ENCODE data around the gene COLEC11. TPM values are rescaled to one million over a fixed set of nuclear protein-coding genes. Genes with fewer than 3 reads are reported as not detected.

COLEC11 gene
- total RNA-seq, 1 experiment from 2014 or later = not detected

DNA sequence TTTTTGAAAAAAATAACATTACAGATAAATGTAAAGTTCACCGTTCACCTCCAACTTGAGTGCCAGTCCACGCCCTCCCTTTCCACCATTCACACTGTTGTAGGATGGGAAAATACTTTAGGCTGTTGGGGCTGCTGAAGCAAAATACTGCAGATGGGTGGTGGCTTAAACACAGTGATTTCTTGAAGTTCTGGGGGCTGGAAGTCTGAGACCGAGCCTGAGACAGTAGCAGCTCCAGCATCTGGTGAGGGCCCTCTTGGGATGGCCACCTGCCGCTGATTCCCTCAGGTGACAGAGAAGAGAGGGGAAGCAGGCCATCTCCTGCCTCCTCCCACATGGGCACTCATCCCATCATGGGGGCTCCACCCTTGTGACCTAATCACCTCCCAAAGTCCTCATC, 80.8 kb downstream of the COLEC11 start:
- TF ChIP-seq, protein P1, sequence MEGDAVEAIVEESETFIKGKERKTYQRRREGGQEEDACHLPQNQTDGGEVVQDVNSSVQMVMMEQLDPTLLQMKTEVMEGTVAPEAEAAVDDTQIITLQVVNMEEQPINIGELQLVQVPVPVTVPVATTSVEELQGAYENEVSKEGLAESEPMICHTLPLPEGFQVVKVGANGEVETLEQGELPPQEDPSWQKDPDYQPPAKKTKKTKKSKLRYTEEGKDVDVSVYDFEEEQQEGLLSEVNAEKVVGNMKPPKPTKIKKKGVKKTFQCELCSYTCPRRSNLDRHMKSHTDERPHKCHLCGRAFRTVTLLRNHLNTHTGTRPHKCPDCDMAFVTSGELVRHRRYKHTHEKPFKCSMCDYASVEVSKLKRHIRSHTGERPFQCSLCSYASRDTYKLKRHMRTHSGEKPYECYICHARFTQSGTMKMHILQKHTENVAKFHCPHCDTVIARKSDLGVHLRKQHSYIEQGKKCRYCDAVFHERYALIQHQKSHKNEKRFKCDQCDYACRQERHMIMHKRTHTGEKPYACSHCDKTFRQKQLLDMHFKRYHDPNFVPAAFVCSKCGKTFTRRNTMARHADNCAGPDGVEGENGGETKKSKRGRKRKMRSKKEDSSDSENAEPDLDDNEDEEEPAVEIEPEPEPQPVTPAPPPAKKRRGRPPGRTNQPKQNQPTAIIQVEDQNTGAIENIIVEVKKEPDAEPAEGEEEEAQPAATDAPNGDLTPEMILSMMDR (IDR thresholded peaks at IDR 0.05; ENCODE audit: unreplicated experiment) = no peak
- H3K4me3 Mint-ChIP-seq (ENCODE audit: low read depth, unreplicated experiment) = no peak overlapping the region
- CTCF ChIA-PET = no interaction called here
- intact Hi-C loops (cut with micrococcal nuclease; ENCODE audit: unreplicated experiment) = no loop called here
- no peaks in the 10 kb centered on the region for H3K4me1 Mint-ChIP-seq (ENCODE audit: low read depth, unreplicated experiment)
- no TSS peak for BruUV-seq (replicated peaks)
- DNase-seq = no peak
- H3K27me3 Mint-ChIP-seq (ENCODE audit: unreplicated experiment) = peaks cover 52% of the 10 kb centered on the region
- no peaks in the 10 kb centered on the region for H3K9me3 Mint-ChIP-seq (ENCODE audit: low read depth, unreplicated experiment)
- no peak overlapping the region for H3K27ac Mint-ChIP-seq (ENCODE audit: unreplicated experiment)
- H3K36me3 Mint-ChIP-seq (ENCODE audit: insufficient read depth, unreplicated experiment) = no peaks in the 10 kb centered on the region

DNA sequence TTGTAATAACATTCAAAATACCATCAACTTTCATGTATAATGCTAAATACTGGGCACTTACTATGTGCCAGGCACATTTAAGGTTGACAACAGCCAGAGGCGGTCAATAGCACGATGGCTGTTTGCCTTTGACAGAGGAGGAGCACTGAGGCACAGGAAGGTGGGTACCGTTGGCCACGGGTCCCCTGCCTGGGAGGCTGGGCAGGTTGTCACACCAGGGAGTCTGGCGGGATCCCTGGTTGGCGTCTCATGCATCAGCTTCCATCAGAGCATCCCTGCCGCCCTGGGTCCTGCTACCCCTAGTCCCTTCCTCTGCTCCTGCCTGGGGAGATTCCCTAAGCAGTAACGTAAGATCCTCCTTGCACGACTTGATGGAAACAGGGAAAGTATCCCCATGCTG, 82.5 kb downstream of the COLEC11 start:
- intact Hi-C loops (cut with micrococcal nuclease; ENCODE audit: unreplicated experiment) = no loop called here
- no peak overlapping the region for H3K27ac Mint-ChIP-seq (ENCODE audit: unreplicated experiment)
- DNase-seq = no peak
- no peaks in the 10 kb centered on the region for H3K9me3 Mint-ChIP-seq (ENCODE audit: low read depth, unreplicated experiment)
- no TSS peak for BruUV-seq (replicated peaks)
- CTCF ChIA-PET = no interaction called here
- peaks cover 52% of the 10 kb centered on the region for H3K27me3 Mint-ChIP-seq (ENCODE audit: unreplicated experiment)
- no peak overlapping the region for H3K4me3 Mint-ChIP-seq (ENCODE audit: low read depth, unreplicated experiment)
- no peaks in the 10 kb centered on the region for H3K4me1 Mint-ChIP-seq (ENCODE audit: low read depth, unreplicated experiment)
- H3K36me3 Mint-ChIP-seq (ENCODE audit: insufficient read depth, unreplicated experiment) = no peaks in the 10 kb centered on the region
- TF ChIP-seq, protein P1 (IDR thresholded peaks at IDR 0.05; ENCODE audit: unreplicated experiment) = no peak

DNA sequence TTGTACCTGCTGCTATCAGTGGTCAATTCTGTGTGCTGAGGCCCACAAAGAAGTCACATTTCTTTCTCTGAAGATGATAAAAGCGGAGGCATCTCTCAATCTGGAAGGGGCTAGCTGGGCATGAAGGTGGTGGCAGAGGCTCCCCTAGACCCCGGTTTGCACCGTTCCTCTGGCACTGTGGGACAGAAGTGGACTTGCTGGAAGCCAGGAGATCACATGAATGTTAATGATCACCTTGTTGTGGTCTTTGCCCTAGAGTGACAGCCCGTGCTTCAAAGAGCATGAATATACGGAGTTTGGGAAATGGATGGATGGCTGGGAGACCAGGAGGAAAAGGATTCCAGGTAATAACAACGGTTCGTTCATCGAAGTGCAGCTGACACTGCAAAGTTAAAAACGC, 83.3 kb downstream of the COLEC11 start:
- CTCF ChIA-PET = no interaction called here
- BruUV-seq (replicated peaks) = no TSS peak
- no peaks in the 10 kb centered on the region for H3K36me3 Mint-ChIP-seq (ENCODE audit: insufficient read depth, unreplicated experiment)
- intact Hi-C loops (cut with micrococcal nuclease; ENCODE audit: unreplicated experiment) = no loop called here
- H3K4me3 Mint-ChIP-seq (ENCODE audit: low read depth, unreplicated experiment) = no peak overlapping the region
- no peaks in the 10 kb centered on the region for H3K9me3 Mint-ChIP-seq (ENCODE audit: low read depth, unreplicated experiment)
- TF ChIP-seq, protein P1 (IDR thresholded peaks at IDR 0.05; ENCODE audit: unreplicated experiment) = no peak
- peaks cover 52% of the 10 kb centered on the region for H3K27me3 Mint-ChIP-seq (ENCODE audit: unreplicated experiment)
- no peak for DNase-seq
- H3K4me1 Mint-ChIP-seq (ENCODE audit: low read depth, unreplicated experiment) = no peaks in the 10 kb centered on the region
- no peak overlapping the region for H3K27ac Mint-ChIP-seq (ENCODE audit: unreplicated experiment)

DNA sequence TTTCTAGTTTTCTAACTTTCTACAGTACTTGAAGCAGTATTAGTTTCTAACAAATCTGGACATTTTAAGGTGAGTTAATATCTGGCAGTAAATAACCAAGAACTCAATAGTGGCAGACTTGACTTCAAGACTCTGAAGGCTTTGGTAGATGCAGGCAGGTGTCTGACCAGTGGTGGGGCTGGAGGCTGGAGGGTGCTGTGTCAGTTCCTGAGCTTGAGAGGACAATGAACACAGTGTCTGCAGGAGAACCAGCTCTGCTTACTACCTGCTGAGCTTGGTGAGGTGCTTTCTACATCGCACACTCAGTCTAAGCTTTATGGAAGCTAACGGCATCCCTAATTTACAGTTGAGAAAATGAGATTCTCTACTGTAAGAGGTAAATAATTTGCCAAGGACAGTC, 84.3 kb downstream of the COLEC11 start:
- BruUV-seq (replicated peaks) = no TSS peak
- H3K36me3 Mint-ChIP-seq (ENCODE audit: insufficient read depth, unreplicated experiment) = no peaks in the 10 kb centered on the region
- intact Hi-C loops (cut with micrococcal nuclease; ENCODE audit: unreplicated experiment) = no loop called here
- H3K27me3 Mint-ChIP-seq (ENCODE audit: unreplicated experiment) = peaks cover 52% of the 10 kb centered on the region
- H3K4me3 Mint-ChIP-seq (ENCODE audit: low read depth, unreplicated experiment) = no peak overlapping the region
- DNase-seq = no peak
- H3K4me1 Mint-ChIP-seq (ENCODE audit: low read depth, unreplicated experiment) = no peaks in the 10 kb centered on the region
- TF ChIP-seq, protein P1 (IDR thresholded peaks at IDR 0.05; ENCODE audit: unreplicated experiment) = no peak
- no peaks in the 10 kb centered on the region for H3K9me3 Mint-ChIP-seq (ENCODE audit: low read depth, unreplicated experiment)
- no peak overlapping the region for H3K27ac Mint-ChIP-seq (ENCODE audit: unreplicated experiment)
- CTCF ChIA-PET = interaction anchor here (0.7 kb wide), 1 partner anchor 12 kb away, joined by 3 read pairs; no protein-coding TSS in a partner anchor
